DND-41 (cell line): Measurements from ENCODE around the gene PARVB.

Source experiments
- ATAC-seq: fragments of 200-7000 bp; cut with Tn5 transposase; 3 replicates; pipeline ENCODE4 v1.9.1; 2021; ENCODE audit warnings: low read depth; ENCODE audit not compliant: insufficient read depth
- DNase-seq: peaks from one replicate; pipeline ENCODE4 v3.0.0-alpha.2; 2020
- H2AFZ ChIP-seq: 2 replicates; pipeline ENCODE4 v1.6.0; 2012; ENCODE audit warnings: low read depth, low read length
- H3K27ac ChIP-seq: 2 replicates; pipeline ENCODE4 v1.5.1; 2012; ENCODE audit warnings: low read length, inconsistent platforms
- H3K27me3 ChIP-seq: fragments of 200-600 bp; sonication (generic); 2 replicates; pipeline ENCODE4 v1.6.0; 2012; ENCODE audit warnings: low read length, mild to moderate bottlenecking, inconsistent platforms; ENCODE audit not compliant: insufficient read depth, poor library complexity
- H3K36me3 ChIP-seq: 2 replicates; pipeline ENCODE4 v1.5.1; 2012; ENCODE audit warnings: low read length, inconsistent platforms; ENCODE audit not compliant: insufficient read depth
- H3K4me1 ChIP-seq: 2 replicates; pipeline ENCODE4 v1.5.1; 2012; ENCODE audit warnings: mild to moderate bottlenecking, low read length; ENCODE audit not compliant: insufficient read depth
- H3K4me2 ChIP-seq: 2 replicates; pipeline ENCODE4 v1.6.0; 2012; ENCODE audit warnings: mild to moderate bottlenecking, moderate library complexity, low read length, inconsistent platforms; ENCODE audit not compliant: insufficient read depth
- H3K4me3 ChIP-seq, 2 experiments: fragments of 200-600 bp in 1 of 2; shearing (Covaris generic) in 1 of 2; 2 replicates each; pipeline ENCODE4 v1.5.1; 2012 to 2016; ENCODE audit warnings: inconsistent platforms in 2 of 2, low read length in 2 of 2, mild to moderate bottlenecking in 2 of 2, low read depth in 1 of 2, moderate library complexity in 1 of 2
- H3K79me2 ChIP-seq: 2 replicates; pipeline ENCODE4 v1.6.0; 2012; ENCODE audit warnings: low read length, inconsistent platforms; ENCODE audit not compliant: insufficient read depth
- H3K9ac ChIP-seq: 2 replicates; pipeline ENCODE4 v1.6.0; 2012; ENCODE audit warnings: low read depth, mild to moderate bottlenecking, inconsistent platforms, low read length, moderate library complexity
- H3K9me3 ChIP-seq: 2 replicates; pipeline ENCODE4 v1.5.1; 2012; ENCODE audit warnings: low read length, moderate library complexity, mild to moderate bottlenecking, inconsistent platforms; ENCODE audit not compliant: insufficient read depth, severe bottlenecking
- H4K20me1 ChIP-seq: 2 replicates; pipeline ENCODE4 v1.6.0; 2012; ENCODE audit warnings: low read length; ENCODE audit not compliant: insufficient read depth
- EZH2 ChIP-seq: IDR thresholded peaks from 3 replicates; pipeline ENCODE4 v1.6.1; 2012; ENCODE audit warnings: borderline replicate concordance, low read depth, mild to moderate bottlenecking, moderate library complexity, low read length, inconsistent platforms; ENCODE audit not compliant: severe bottlenecking
- TF ChIP-seq, protein P1 (sequence below): IDR thresholded peaks from 2 replicates; pipeline ENCODE4 v1.5.1; 2012; ENCODE audit warnings: borderline replicate concordance, low read length, moderate library complexity, mild to moderate bottlenecking; ENCODE audit not compliant: poor library complexity, severe bottlenecking; ENCODE audit errors: extremely low read depth

Gene PARVB

GRCh38 chr22:44197271-44197670 is 173.2 kb downstream of the PARVB start:
- Histone ChIP-seq H3K36me3 (peaks cover 18% of the 10 kb centered on the region), H4K20me1 (peaks cover 10% of the 10 kb centered on the region; the same call in 1 of the 2 replicates), H3K9ac (no peak overlapping the region), H3K27me3 (no peaks in the 10 kb centered on the region), H3K9me3 (no peaks in the 10 kb centered on the region), H2AFZ (no peak overlapping the region), H3K4me3 (no peak overlapping the region), H3K4me1 (peaks cover 9% of the 10 kb centered on the region; the same call in 1 of the 2 replicates), H3K4me2 (no peak overlapping the region), H3K27ac (no peak overlapping the region), H3K79me2 (no peaks in the 10 kb centered on the region)
- ATAC-seq (no peak), DNase-seq (no peak)
- no peak for TF ChIP-seq EZH2
- TF ChIP-seq, protein P1, sequence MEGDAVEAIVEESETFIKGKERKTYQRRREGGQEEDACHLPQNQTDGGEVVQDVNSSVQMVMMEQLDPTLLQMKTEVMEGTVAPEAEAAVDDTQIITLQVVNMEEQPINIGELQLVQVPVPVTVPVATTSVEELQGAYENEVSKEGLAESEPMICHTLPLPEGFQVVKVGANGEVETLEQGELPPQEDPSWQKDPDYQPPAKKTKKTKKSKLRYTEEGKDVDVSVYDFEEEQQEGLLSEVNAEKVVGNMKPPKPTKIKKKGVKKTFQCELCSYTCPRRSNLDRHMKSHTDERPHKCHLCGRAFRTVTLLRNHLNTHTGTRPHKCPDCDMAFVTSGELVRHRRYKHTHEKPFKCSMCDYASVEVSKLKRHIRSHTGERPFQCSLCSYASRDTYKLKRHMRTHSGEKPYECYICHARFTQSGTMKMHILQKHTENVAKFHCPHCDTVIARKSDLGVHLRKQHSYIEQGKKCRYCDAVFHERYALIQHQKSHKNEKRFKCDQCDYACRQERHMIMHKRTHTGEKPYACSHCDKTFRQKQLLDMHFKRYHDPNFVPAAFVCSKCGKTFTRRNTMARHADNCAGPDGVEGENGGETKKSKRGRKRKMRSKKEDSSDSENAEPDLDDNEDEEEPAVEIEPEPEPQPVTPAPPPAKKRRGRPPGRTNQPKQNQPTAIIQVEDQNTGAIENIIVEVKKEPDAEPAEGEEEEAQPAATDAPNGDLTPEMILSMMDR: no peak

- H3K4me3 ChIP-seq: no peak overlapping the region
- H3K4me1 ChIP-seq: peaks cover 9% of the 10 kb centered on the region; the same call in 1 of the 2 replicates
- peaks cover 11% of the 10 kb centered on the region for H4K20me1 ChIP-seq
- no peaks in the 10 kb centered on the region for H3K27me3 ChIP-seq
- no peak overlapping the region for H3K4me2 ChIP-seq
- H3K9ac ChIP-seq: no peak overlapping the region
- no peaks in the 10 kb centered on the region for H3K79me2 ChIP-seq
- TF ChIP-seq EZH2: no peak
- TF ChIP-seq, protein P1: no peak
- H3K36me3 ChIP-seq: peaks cover 11% of the 10 kb centered on the region
- no peak for ATAC-seq
- no peak overlapping the region for H3K27ac ChIP-seq
- H3K9me3 ChIP-seq: no peaks in the 10 kb centered on the region
- no peak for DNase-seq
- H2AFZ ChIP-seq: no peak overlapping the region
Measured at GRCh38 chr22:44199164-44199563, 175.1 kb downstream of the PARVB start.

DNA sequence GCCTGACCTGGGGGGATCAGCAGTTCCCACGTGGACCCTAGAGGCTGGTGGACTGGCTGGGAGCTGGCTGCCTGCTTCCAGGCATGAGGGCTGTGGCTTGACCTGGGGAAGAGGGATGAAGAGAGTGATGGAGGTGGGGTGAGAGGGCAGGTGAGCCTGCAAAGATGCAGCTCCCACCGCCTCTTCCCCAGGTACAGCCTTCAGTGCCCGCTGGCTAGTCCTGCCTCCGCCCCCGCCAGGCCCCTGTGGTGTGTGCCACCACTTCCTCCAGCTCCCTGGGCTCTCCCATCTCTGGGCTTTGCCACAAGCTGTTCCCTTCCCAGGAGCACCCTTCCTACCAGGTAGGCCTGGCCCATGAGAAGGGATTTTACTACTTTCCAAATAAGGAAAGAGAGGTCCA is 175.8 kb downstream of the PARVB start:
- ATAC-seq (no peak), DNase-seq (no peak)
- Histone ChIP-seq H3K27ac (no peak overlapping the region), H3K4me2 (no peak overlapping the region), H2AFZ (no peak overlapping the region), H3K4me3 (no peak overlapping the region), H3K4me1 (peaks cover 9% of the 10 kb centered on the region; the same call in 1 of the 2 replicates), H4K20me1 (peaks cover 17% of the 10 kb centered on the region), H3K9me3 (no peaks in the 10 kb centered on the region), H3K27me3 (no peaks in the 10 kb centered on the region), H3K79me2 (no peaks in the 10 kb centered on the region), H3K9ac (no peak overlapping the region), H3K36me3 (peaks cover 15% of the 10 kb centered on the region)
- TF ChIP-seq EZH2: no peak
- TF ChIP-seq, protein P1: no peak

DNA sequence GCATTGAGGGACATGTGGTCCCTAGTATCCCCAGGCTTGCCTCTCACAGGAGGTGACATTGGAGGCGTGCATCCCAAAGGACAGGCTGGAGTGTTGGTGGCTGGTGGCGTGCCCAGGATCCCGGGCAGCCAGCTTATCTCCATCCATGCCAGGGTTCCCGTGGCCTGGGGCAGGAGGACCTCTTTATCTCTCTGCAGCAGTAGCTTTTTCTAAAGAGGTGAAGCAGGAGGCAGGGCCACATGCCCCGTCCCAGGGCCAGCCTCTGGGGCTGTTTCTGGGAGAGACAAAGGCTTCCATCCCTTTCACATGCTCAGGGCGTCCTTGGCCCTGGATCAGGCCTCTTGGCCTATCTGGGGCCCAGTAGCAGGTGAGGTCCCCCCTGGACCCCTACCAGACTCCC is 176.3 kb downstream of the PARVB start:
- Histone ChIP-seq H3K4me2 (no peak overlapping the region), H3K4me1 (peaks cover 9% of the 10 kb centered on the region; the same call in 1 of the 2 replicates), H3K9ac (no peak overlapping the region), H3K9me3 (no peaks in the 10 kb centered on the region), H3K79me2 (no peaks in the 10 kb centered on the region), H2AFZ (no peak overlapping the region), H3K36me3 (peaks cover 18% of the 10 kb centered on the region), H3K4me3 (no peak overlapping the region), H3K27ac (no peak overlapping the region), H4K20me1 (peaks cover 21% of the 10 kb centered on the region), H3K27me3 (no peaks in the 10 kb centered on the region)
- DNase-seq: no peak
- TF ChIP-seq, protein P1: no peak
- TF ChIP-seq EZH2: no peak
- ATAC-seq: 0 out of 3 replicates have a peak, but pooled peaks have one; percentile 9
